ENCODE measurements around the gene RNU6-9.

Gene RNU6-9

GRCh38 chr19:854549-854948 is 38.7 kb upstream of the RNU6-9 start:
- Histone ChIP-seq H3K4me3 (replicated peaks; ENCODE audit: low read depth, low read length) (no peak overlapping the region), H3K36me3 (ENCODE audit: control insufficient read depth, insufficient read depth, low read length) (no peaks in the 10 kb centered on the region), H3K27me3 (replicated peaks; ENCODE audit: control insufficient read depth, insufficient read depth, low read length) (peaks cover 1% of the 10 kb centered on the region)
- no peak for DNase-seq (ENCODE audit: extremely low read depth, insufficient read length)
- TF ChIP-seq, protein P1, sequence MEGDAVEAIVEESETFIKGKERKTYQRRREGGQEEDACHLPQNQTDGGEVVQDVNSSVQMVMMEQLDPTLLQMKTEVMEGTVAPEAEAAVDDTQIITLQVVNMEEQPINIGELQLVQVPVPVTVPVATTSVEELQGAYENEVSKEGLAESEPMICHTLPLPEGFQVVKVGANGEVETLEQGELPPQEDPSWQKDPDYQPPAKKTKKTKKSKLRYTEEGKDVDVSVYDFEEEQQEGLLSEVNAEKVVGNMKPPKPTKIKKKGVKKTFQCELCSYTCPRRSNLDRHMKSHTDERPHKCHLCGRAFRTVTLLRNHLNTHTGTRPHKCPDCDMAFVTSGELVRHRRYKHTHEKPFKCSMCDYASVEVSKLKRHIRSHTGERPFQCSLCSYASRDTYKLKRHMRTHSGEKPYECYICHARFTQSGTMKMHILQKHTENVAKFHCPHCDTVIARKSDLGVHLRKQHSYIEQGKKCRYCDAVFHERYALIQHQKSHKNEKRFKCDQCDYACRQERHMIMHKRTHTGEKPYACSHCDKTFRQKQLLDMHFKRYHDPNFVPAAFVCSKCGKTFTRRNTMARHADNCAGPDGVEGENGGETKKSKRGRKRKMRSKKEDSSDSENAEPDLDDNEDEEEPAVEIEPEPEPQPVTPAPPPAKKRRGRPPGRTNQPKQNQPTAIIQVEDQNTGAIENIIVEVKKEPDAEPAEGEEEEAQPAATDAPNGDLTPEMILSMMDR (IDR thresholded peaks at IDR 0.05; ENCODE audit: insufficient read depth, low read length, poor library complexity, severe bottlenecking): no peak

- H3K4me3 ChIP-seq (replicated peaks; ENCODE audit: low read depth, low read length): no peak overlapping the region
These were observed 38.1 kb upstream of the RNU6-9 start for GRCh38 chr19:855142-855541.

GRCh38 chr19:855566-856120 is 37.6 kb upstream of the RNU6-9 start:
- H3K36me3 ChIP-seq (ENCODE audit: control insufficient read depth, insufficient read depth, low read length): no peaks in the 10 kb centered on the region
- TF ChIP-seq, protein P1 (IDR thresholded peaks at IDR 0.05; ENCODE audit: insufficient read depth, low read length, poor library complexity, severe bottlenecking): no peak
- no peak overlapping the region for H3K4me3 ChIP-seq (replicated peaks; ENCODE audit: low read depth, low read length)
- DNase-seq (ENCODE audit: extremely low read depth, insufficient read length): no peak
- no peaks in the 10 kb centered on the region for H3K27me3 ChIP-seq (replicated peaks; ENCODE audit: control insufficient read depth, insufficient read depth, low read length)

More at GRCh38 chr19:855142-855541, 38.1 kb upstream of the RNU6-9 start:
- no peak for DNase-seq (ENCODE audit: extremely low read depth, insufficient read length)
- H3K36me3 ChIP-seq (ENCODE audit: control insufficient read depth, insufficient read depth, low read length): no peaks in the 10 kb centered on the region
- H3K27me3 ChIP-seq (replicated peaks; ENCODE audit: control insufficient read depth, insufficient read depth, low read length): peaks cover 1% of the 10 kb centered on the region
- TF ChIP-seq, protein P1 (IDR thresholded peaks at IDR 0.05; ENCODE audit: insufficient read depth, low read length, poor library complexity, severe bottlenecking): no peak

GRCh38 chr19:858284-858683 is 35.0 kb upstream of the RNU6-9 start:
- H3K36me3 ChIP-seq (ENCODE audit: control insufficient read depth, insufficient read depth, low read length): no peaks in the 10 kb centered on the region
- DNase-seq (ENCODE audit: extremely low read depth, insufficient read length): no peak
- no peak overlapping the region for H3K4me3 ChIP-seq (replicated peaks; ENCODE audit: low read depth, low read length)
- TF ChIP-seq, protein P1 (IDR thresholded peaks at IDR 0.05; ENCODE audit: insufficient read depth, low read length, poor library complexity, severe bottlenecking): no peak
- H3K27me3 ChIP-seq (replicated peaks; ENCODE audit: control insufficient read depth, insufficient read depth, low read length): no peaks in the 10 kb centered on the region

- H3K4me3 ChIP-seq (replicated peaks; ENCODE audit: low read depth, low read length): no peak within 1 kb of the TSS; the same call in 1 of the 2 replicates
- H3K27me3 ChIP-seq (replicated peaks; ENCODE audit: control insufficient read depth, insufficient read depth, low read length): no peaks in the 10 kb centered on the region
- H3K36me3 ChIP-seq (ENCODE audit: control insufficient read depth, insufficient read depth, low read length): no peaks in the 10 kb centered on the region
- no peak for DNase-seq (ENCODE audit: extremely low read depth, insufficient read length)
- TF ChIP-seq, protein P1 (IDR thresholded peaks at IDR 0.05; ENCODE audit: insufficient read depth, low read length, poor library complexity, severe bottlenecking): no peak
These were observed 34.1 kb upstream of the RNU6-9 start, which contains the start of gene CFD for GRCh38 chr19:858868-859843. CFD (plus strand) TSS chr19:859664; CDS start chr19:859690, 26 bp downstream.

Data from GM06990 (cell line).